Activated naive CD4-positive, alpha-beta T cell treated with Interleukin-2 at 50 U/mL for 16 hours (primary cell): ENCODE measurements around the gene ACSM5.
A peak's percentile ranks its signal among the peaks of the same experiment; 100 is the strongest.

Experiments used
- DNase-seq: peaks from one replicate; pipeline ENCODE4 v3.0.0-alpha.2; 2020

The ACSM5 gene, protein sequence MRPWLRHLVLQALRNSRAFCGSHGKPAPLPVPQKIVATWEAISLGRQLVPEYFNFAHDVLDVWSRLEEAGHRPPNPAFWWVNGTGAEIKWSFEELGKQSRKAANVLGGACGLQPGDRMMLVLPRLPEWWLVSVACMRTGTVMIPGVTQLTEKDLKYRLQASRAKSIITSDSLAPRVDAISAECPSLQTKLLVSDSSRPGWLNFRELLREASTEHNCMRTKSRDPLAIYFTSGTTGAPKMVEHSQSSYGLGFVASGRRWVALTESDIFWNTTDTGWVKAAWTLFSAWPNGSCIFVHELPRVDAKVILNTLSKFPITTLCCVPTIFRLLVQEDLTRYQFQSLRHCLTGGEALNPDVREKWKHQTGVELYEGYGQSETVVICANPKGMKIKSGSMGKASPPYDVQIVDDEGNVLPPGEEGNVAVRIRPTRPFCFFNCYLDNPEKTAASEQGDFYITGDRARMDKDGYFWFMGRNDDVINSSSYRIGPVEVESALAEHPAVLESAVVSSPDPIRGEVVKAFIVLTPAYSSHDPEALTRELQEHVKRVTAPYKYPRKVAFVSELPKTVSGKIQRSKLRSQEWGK

DNA sequence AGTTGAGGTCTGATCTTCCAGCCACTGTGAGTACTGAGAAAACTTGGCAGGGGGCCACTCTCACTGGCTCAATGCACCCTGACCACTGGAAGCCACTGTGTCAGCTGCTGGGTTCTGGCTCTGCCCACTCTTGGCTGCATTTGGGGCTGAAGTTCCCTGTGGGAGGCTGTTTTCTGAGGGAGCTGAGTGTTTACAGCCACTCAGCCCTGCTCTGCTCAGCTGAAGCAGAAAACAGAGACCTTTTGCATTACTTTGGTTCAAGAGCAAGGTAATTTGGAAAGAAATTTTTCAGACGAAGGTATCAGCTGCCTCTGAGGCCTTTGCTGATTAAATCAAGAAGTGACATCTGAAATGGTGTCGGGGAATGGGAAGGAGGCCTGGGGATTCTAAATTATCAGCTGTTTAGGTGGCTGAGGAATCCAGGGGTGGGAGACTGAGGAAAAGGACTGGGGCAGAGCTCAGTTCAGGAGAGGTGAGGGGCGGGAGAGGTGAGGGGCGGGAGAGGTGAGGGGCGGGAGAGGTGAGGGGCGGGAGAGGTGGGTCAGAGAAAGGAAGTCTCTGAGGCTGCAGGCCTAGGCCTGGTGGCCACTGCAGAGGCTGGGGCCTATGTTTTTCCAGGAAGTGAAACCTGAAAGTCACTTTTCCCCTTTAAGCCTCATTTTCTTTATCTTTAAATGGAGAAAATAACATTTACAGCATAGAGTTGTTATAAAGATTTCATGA is at the start of gene ACSM5:
Gene ACSM5, plus strand, starts transcription at position 137 of the 723 bp plus-strand sequence. CDS start 1,951 bp downstream, outside the sequence.
- DNase-seq: no peak

DNA sequence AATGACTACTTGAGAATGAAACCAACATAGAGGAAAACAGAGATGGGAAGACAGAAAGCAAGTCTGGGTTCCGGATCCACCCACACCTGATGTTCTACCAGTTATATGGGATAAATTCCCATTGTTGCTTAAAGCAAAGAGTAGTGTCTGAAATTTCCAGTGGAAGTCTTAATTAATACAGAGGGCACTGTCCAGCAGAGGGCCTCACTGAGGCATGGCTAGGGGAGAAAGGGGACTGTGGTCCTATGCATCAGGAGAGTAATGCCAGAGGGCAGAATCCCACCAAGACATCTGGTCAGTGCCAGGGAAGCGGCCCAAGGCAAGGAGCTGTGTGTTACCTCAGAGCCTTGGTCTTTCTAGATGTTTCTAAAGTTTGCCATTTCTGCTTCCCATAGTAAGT is 49.3 kb upstream of the ACSM5 start:
- DNase-seq: no peak

DNA sequence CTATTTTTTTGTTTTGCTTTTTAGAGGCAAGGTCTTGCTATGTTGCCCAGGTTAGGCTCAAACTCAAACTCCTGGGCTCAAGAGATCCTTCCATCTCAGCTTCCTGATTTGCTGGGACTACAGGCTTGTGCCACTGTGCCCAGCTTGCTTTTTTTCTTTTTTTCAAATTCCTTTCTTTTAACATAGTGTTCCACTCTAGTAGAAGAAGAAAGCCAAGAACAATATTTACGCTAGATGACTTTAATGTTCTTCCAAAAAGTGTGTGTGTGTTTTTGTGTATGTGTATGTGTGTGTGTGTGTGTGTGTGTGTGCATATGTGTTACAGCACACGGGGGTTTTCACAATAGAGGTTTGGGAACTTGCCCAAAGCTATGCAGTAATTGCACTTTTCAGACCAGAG is 46.1 kb upstream of the ACSM5 start:
- DNase-seq: no peak

DNA sequence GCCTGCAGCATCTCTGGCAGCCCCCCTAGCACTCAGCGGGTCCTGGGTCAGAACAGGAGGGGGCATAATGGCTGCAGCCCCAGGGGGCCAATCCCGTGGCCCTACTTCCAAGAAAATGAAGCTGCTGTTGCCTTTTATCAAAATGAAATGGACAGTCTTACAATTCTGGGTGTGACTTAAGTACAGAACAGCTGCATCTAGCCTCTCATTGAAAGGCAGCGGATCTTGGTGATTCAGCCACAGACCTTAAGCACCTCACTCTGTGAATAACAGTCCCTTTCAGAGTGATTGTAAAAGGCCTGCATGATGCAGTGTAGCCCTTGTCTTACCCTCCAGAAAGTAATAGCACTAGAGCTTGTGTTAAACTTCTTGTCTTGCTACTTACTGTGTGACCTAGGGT is 45.3 kb upstream of the ACSM5 start:
- no peak for DNase-seq

DNA sequence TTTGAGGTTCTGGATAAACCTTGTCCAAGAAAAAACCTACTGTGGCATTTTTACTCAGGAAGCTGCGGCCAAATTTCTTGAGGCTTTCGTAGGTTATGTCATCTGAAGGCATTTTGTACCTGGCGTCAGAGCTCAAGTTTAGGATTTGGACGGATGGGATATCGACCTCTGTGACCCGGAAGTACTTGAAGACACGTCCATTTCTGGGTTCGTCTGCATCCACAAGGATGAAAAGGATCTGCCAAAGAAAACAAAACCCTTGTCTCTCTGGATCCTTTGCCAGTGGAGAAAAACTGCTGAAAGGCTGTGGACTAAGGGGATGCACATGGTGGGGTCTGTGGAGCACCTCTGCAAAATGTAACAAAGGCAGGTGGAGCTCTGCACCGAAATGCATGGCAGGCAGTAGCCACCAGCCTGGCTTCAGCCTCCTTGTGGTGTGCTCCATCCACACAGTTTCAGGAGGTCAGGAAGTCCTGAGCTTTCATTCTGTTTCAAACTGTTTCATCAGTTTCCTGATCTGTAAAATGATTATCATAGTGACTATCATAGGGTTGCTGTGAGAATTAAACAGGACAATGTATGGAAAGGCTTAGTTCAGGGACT is 39.8 kb upstream of the ACSM5 start:
- no peak for DNase-seq

DNA sequence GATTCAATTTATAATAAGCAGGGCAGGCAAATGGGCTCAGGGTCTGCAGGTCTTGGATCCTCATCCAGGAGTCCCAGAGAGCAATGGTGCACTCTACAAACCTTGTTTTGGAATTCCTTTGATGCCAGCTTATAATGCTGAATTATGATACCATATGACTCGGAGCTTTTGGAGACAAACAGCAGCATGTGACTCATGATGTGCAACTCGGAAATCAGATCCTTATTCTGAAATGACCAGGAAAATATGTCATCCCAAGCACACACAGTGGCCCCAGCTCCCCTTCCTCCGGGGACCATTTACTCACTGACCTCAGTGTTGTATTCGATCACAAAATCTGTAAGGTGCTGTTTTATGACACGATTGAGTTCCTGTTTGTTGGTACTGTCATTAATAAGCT is 36.6 kb upstream of the ACSM5 start:
- DNase-seq: no peak

DNA sequence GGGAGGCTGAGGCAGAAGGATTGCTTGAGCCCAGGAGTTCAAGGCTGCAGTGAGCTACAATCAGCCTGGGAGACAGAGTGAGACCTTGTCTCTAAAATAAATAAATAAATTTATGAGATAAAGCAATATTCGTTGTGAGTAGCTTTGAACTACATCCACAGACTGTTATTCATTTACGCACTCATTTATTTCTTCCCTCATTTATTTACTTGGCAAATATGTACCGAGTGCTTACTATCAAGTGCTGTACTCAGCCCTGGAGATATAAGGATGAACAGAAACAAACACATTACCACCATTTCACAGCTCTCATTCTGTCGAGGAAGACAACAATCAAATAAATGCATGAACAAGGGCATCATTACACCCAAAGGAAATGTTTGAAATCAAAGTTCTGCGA is 32.2 kb upstream of the ACSM5 start:
- DNase-seq: no peak

DNA sequence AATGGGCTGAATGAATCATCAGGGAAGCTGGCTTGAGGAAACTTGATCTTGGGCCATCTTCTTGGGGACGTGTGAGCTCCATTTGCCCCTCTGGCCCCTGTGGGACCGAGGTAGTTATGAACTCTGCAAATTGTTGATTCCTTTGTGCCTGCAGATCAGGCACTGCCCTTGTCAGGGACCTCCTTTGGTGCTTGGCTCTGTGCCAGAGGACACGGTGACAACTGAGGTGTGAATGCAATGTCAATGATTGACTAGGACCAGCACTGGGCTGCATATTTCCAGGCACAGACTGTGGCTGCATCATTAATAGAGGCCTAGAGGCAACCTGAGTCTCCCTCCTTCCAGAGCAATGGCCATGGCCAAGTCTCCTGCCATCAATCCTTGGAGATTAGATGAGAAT is 28.6 kb upstream of the ACSM5 start:
- no peak for DNase-seq

DNA sequence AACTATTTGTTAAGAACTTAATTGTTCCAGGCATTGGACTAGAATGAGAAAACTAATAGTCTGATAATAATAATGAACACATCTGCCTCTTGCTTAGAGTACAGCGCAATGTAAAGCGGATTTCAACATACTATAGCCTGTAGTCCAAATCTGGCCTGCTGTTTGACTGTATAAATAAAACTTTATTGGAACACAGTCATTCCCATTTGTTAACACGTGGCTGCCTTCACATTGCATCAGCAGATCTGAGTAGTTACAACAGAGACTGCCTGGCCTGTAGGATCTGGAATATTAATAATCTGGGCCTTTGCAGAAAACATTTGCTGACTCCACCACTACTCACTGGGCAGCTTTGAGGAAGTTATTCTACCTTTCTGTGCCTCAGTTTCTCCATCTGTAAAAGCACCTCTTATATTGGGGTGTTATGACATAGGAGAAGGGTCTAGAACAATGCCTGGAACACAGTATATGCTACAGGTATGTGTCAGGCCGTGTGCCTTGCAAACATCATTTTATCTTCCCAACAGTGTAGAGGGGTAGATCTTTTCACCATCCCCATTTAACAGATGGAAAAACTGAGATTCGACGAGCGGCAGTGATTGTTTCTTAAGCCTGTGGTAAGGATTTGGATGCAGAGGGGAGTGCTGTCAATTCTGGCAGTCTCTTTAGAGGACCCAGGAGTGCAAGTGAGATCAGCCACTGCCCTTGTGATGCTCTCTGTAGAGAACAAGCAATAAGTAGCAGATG is 27.0 kb upstream of the ACSM5 start:
- no peak for DNase-seq

DNA sequence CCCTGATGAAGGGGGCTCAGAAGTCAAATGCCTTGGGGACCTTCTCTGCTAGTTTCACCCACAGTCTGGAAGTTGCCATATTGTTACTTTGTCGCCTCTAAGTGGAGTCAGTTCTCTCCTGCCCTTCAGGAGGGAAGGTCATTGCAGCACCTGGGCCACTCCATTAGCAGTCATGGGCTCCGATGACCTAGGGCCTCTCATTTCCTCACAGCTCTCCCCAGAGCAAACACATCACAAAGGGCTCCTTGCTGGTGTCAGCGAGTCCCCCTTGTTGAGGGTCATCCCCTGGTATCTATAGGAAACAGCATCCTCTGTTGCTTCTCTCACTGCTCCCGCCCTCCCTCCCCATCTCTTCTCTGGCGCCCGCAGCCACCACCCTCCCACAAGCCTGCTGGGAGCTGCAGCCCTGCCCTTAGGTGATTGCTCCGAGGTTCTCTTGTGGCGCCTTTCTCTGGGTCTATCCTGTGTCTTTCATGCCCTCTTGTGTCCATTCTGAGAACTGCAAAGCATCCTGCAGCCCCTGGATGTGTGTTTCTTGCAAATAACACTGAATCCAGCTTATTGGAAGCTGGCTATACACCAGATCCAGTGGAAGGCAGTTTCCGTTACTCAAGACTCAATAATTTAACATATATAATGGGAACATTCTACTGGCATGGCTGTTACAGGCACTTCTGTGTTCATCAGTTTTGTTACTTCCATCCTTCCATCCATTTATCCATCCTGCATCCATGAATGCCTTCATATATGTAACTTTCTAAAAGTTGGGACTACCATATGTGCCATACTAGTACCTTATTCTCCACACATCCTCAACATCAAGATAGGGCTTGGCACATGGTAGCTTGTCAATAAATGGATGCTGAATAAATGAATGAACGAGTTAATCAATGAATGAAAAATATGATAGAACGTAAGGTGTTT is 26.0 kb upstream of the ACSM5 start:
- peak; percentile 19 for DNase-seq

DNA sequence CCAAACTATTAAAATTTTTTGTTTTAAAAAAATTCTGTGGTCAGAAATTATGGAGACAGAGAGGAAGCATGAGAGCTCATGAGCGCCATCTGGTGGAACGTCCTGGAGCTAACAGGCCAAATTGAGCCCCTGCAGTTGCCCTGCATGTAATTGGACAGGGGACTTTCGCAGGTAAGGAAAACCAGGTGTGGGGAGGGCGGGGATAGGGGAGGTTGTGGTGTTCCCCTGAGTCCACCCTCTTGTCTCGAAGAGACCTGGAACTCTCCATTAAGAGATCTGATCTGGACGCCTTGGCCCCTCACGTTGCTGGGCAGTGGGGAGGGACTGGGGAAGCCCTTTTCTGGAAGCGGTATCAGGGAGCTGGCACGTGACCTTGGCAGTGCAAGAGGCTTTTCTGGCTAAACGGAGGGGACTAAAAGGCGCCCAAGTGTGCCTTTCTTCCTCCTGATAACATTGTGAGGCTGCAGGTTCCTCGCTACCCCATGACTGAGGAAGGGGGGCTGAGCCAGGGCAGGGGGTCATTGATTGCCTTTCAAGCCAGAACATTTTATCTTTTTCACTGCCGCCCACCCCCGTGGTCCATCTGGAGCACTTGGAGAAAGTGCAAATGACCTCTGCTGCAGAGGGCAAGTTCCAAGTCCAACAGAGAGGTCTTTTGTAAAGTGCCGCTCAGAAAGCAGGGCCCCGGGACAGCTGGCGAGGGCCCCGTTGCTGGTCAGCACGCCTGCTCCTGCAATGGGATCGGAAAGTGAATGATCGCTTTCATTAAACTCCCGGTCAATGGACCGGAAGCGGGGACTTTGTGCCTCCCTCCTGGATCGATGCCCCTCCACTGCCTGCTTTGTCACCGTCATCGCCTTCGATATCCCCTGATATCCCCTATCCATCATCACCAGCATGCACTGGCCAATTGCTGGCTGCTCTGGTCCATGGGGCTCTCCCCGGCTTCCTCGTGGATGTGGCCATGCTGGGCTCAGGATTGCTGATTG is 23.2 kb upstream of the ACSM5 start:
- DNase-seq: peak; percentile 47

DNA sequence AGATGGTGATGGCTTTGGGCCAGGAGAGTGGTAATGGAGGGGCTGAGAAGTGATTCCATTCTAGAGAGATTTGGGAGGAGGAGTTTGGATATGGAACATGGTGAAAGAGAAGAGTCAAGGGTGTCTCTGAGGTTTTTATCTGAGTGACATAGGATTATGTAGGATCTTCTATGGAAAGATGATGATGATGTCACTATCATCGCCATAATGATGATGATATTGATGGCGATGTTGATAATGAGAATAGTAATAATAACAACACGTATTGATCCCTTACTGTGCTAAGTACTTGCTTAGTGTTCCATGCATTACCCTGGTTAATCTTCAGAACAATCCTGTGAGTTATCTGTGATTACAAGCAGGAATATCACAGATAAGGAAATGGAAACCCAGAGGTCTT is 21.4 kb upstream of the ACSM5 start:
- DNase-seq: no peak

DNA sequence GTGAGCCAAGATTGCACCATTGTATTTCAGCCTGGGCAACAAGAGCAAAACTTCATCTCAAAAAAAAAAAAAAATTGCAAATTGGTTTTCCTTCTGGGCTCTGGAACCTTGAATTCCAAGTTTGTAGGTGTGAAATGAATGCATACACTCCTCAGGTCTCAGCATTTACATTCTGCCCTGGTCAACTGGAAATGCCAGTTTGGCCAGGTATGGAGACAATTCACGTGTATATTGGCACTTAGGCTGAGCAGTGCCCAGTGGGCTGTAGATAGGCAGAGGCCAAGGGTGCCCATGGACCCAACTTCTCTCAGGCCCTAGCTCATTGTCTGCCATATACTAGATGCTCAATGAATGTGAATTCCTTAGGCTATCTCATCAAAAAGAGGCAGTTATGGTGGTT is 20.5 kb upstream of the ACSM5 start:
- no peak for DNase-seq

DNA sequence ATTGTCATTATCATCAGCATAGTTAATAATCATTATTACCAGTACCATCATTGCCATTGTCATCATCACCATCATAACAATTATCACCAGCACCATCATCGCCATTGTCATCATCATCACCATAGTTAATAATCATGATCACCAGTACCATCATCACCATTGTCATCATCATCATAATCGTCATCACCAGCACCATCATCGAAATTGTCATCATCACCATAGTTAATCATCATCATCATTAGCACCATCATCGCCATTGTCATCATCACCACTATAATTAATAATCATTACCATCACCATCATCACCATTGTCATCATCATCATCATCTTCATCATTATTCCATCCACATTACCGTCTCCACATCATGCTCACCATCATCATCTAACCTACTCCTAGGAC is 18.3 kb upstream of the ACSM5 start:
- DNase-seq: no peak

DNA sequence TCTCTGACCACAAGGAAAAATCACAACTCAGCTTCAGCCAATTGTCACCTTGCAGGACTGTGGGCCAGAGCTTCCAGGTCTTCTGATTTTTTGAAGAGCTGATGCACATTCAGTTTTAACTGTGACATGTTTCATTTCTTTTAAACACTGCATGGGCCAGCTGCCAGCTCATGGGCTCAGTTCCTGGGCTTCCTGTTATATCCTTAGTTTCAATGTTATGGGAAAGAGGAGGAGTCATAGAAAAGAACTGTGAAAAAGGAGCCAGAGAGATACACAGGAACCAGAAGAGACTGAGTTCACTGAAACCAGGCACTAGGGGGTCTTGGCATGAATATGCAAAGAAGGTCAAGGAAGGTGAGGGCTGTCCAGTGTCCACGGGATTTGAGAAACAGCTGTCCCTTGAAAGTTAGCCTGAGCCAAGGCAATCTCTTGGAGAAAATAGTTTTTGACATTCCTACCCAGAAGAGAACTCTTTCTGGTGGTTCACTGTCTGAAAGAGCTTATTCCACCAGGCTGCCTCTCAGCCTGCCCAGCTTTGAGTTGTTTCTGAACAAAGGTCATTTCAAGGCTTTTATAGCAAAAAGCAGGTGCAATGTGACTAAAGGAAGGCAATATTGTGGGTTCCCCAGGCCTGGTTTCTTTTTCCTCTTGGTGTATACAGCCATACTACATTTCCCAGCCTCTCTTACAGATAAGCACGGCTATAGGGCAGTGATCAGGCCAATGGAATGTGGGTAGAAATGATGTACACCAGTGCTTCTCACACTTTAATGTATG is 15.3 kb upstream of the ACSM5 start:
- no peak for DNase-seq

DNA sequence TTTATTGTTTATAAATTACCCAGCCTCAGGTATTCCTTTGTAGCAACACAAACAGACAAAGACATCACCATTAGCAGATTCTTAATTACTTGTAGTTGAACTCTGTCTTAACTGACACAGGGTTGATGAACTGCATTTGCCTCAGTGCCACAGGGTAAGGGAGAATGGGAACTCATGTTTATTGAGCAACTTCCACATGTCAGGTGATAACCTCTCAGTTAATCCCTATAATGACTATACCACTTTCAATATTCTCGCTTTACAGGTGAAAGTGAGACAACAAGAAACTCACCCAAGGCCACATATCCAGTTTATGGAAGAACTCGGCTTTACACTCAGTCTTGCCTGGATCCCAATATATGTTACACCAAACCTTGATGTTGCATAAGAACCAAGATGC is 13.4 kb upstream of the ACSM5 start:
- DNase-seq: no peak

DNA sequence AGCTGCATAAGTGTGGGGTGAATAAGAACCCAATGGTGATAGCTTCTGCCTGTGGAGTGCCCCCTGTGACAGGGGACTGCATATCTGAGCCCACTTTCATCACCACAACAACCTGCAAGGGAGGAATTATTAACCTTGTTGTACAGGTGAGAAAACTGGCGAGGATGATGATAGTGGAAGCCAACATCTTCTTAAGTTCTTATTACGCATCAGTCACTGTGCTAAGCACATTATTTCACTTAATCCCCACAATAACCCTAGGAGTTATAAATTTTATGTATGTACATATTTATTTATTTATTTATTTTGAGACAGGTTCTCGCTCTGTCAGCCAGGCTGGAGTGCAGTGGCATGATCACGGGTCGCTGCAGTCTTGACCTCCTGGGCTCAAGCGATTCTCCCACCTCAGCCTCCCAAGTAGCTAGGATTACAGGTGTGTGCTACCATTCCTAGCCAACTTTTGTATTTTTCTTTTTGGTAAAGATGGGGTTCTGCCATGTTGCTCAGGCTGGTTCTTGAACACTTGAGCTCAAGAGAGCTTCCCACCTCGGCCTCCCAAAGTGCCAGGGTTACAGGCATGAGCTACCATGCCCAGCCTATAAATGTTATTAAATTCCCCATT is 12.4 kb upstream of the ACSM5 start:
- DNase-seq: no peak

DNA sequence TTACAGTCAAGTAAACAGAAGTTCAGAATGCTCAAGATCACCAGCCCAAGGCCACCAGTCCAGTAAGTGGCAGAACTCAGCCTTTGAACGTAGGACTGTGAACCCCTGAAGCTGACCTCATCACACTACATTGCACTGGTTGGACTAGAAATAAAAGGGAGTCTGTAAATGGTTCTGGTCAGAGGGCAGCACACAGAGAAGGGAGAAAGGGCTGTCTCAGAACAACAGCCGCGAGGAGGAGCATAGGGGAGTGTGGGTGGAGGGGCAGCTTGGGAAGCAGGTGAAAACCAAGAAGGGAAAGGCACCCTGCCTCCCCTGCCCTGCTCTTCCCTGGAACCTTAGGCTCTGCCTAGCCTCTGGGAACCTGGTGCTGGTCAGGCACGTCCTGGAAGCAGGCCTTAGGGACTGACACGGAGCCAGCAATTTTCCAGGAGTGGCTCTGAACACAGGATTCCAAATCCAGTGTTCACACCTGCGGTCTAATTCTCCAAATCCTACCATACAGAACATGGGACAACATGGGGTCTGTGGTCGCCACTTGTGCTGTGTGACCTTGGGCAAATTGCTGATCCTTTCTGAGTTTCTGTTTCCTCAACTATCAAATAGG is 11.8 kb upstream of the ACSM5 start:
- DNase-seq: no peak

DNA sequence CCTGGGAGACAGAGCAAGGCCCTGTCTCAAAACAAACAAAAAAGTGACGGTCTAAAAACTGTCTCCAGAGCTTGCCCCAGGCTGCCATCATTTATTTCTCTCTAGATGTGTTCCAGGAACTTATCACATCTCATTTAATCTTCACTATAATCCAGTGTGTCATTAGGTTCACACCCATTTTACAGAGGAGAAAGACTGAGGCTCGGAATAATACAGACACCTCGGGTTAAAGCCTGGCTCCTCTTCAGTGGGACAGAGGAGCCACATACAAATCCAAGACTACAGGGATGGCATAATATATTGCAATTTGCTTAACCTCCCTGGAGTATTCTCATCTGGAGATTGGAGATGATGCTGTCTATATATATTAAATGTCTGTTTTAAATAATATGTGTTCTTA is 10.7 kb upstream of the ACSM5 start:
- DNase-seq: no peak
